Psoas muscle (tissue), 8 donors: ENCODE measurements around the gene IRX3. TPM values are rescaled to one million over a fixed set of nuclear protein-coding genes. Genes with fewer than 3 reads are reported as not detected.
A peak's percentile ranks its signal among the peaks of the same experiment; 100 is the strongest.

Experiments used
- ATAC-seq, 4 donors: fragments of 200-7000 bp; cut with Tn5 transposase; one replicate each; pipeline ENCODE4 v1.9.1; 2020; ENCODE audit warnings: moderate library complexity in 3 of 4, mild to moderate bottlenecking in 2 of 4
- DNase-seq, 2 donors: peaks; one replicate each; pipeline ENCODE4 v3.0.0-alpha.2; 2020
- H3K27ac ChIP-seq: fragments of 200-600 bp; one replicate; pipeline ENCODE4 v1.8.0; 2022
- H3K27me3 ChIP-seq, 3 donors: fragments of 200-600 bp in 1 of 3; one replicate each; pipeline versions ENCODE4 v1.6.1 to v1.8.0; 2013 to 2022; ENCODE audit warnings: low read length in 2 of 3, mild to moderate bottlenecking in 2 of 3, moderate library complexity in 1 of 3; ENCODE audit not compliant: insufficient read depth in 3 of 3
- H3K36me3 ChIP-seq, 2 donors: fragments of 200-600 bp in 1 of 2; one replicate each; pipeline versions ENCODE4 v1.6.1 to v1.8.0; 2013 to 2022; ENCODE audit warnings: low read depth in 1 of 2, mild to moderate bottlenecking in 1 of 2, moderate library complexity in 1 of 2; ENCODE audit not compliant: insufficient read depth in 1 of 2
- H3K4me1 ChIP-seq: fragments of 200-600 bp; one replicate; pipeline ENCODE4 v1.8.0; 2022
- H3K4me3 ChIP-seq: fragments of 200-600 bp; one replicate; pipeline ENCODE4 v1.8.0; 2022; ENCODE audit warnings: mild to moderate bottlenecking
- H3K9me3 ChIP-seq: fragments of 200-600 bp; one replicate; pipeline ENCODE4 v1.8.0; 2022
- CTCF ChIP-seq: fragments of 200-600 bp; IDR thresholded peaks from one replicate; pipeline ENCODE4 v1.8.0; 2022; ENCODE audit warnings: antibody characterized with exemption
- whole genome bisulfite sequencing, 3 donors: extraction: QIAGEN DNeasy Blood & Tissue Kit; methylation state at CpG; one replicate each; pipeline versions ENCODE4 v1.1.6 to v1.1.7; 2013; 5-methylcytosine and 5-hydroxymethylcytosine counted together
- intact Hi-C, 2 donors: fragments of 100-400 bp; cut with DNase I; formaldehyde crosslinking; loops; one replicate each; pipeline versions ENCODE4 v1.11.0 to v1.14.2; 2022
- polyA plus RNA-seq, 3 donors: library from polyadenylated mRNA; stranded (reverse); fragments of 200-250 nt; gene quantifications; one replicate each; pipeline ENCODE4 v1.2.3, GENCODE V29; 2013
- total RNA-seq, 4 donors: library from RNA; stranded (reverse); fragmentation: NEBNext Ultra II Directional in 2 of 4; extraction: Animal tissue kit (Norgen Biotek cat#: 25700) in 2 of 4; gene quantifications; one replicate each; pipeline versions ENCODE4 v1.2.1 to v1.2.4, GENCODE V29; 2021 to 2023
- donor health status: healthy with polysubstance abuse.
- donor health status: DM: no; HTN: no; CAD: no; lungs with moderate emphysema.
- donor health status: Bipolar disorder and iron deficiency.
- donor health status: healthy.
- donor health status: DM: yes; HTN: yes; CAD: no.
- donor health status: DM: no; HTN: no; CAD: no.
- donor health status: DM: no; HTN: no; CAD: no.
- donor health status: DM: yes; HTN: yes; CAD: no.

IRX3 gene
- total and polyA plus RNA-seq, 7 donors = 0.94 to 27.6 (median 9.8) TPM

- no peak for TF ChIP-seq CTCF
- Histone ChIP-seq H3K4me3 (no peak overlapping the region), H3K9me3 (no peaks in the 10 kb centered on the region), H3K4me1 (peaks cover 16% of the 10 kb centered on the region), H3K27me3 (no peaks in the 10 kb centered on the region), H3K27ac (no peak overlapping the region), H3K36me3 (no peaks in the 10 kb centered on the region)
- intact Hi-C loops = no loop called here
- no peak for DNase-seq
- no peak for ATAC-seq
- WGBS, 3 donors = 90 to 92% (median 91%) methylated on average over 3 of the region's 3 CpGs
Observed at GRCh38 chr16:54270711-54271110, 15.9 kb downstream of the IRX3 start.

DNA sequence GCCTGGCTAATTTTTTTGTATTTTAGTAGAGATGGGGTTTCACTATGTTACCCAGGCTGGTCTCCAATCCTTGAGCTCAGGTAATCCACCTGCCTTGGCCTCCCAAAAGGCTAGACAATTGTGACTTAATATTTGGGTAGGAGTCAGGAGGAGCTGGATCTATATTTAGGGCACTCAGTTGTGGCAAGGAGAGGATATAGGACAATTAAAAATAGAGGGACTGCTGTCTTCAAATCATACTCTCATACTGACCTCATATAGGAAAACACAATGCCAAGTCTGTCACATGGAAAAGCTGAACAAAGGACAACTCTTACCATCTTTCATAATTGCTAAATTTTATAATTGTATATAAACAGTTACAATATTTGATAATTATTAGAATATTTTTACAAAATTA is 17.1 kb downstream of the IRX3 start:
- H3K27me3 ChIP-seq = no peaks in the 10 kb centered on the region
- intact Hi-C loops = no loop called here
- H3K9me3 ChIP-seq = no peaks in the 10 kb centered on the region
- no peak overlapping the region for H3K4me3 ChIP-seq
- H3K27ac ChIP-seq = no peak overlapping the region
- peaks cover 16% of the 10 kb centered on the region for H3K4me1 ChIP-seq
- H3K36me3 ChIP-seq = no peaks in the 10 kb centered on the region
- no peak for DNase-seq
- no peak for TF ChIP-seq CTCF
- peak in 3 of 4 donors; percentile 48 to 66 (median 61) for ATAC-seq

GRCh38 chr16:54268766-54269165 is 17.8 kb downstream of the IRX3 start:
- H3K27me3 ChIP-seq = no peaks in the 10 kb centered on the region
- no peaks in the 10 kb centered on the region for H3K9me3 ChIP-seq
- intact Hi-C loops = no loop called here
- DNase-seq = no peak
- no peak overlapping the region for H3K4me3 ChIP-seq
- H3K4me1 ChIP-seq = peaks cover 16% of the 10 kb centered on the region
- no peak overlapping the region for H3K27ac ChIP-seq
- 44 to 65% (median 45%) methylated on average over 4 of the region's 4 CpGs for WGBS, 3 donors
- no peak for TF ChIP-seq CTCF
- H3K36me3 ChIP-seq = no peaks in the 10 kb centered on the region
- no peak for ATAC-seq

DNA sequence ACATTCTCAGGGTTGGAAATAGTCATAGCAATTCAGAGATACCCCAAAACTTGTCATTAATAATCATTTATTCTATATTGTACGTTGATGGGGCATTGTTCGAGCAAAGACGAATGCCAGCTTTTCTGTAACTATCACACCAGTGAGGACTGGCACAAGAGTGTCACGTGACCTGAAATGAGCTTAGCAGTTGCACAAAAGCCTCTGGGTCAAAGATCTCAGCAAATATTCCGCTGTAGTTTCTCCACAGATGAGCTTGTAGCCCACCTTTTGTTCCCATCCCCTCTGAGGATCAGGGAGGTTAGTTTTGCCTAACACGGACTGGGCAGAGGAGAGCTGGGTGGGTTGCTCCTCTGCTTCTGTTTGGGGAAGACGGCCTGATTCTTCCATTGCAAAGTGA is 18.2 kb downstream of the IRX3 start:
- WGBS, 3 donors = 77 to 94% (median 90%) methylated on average over 7 of the region's 7 CpGs
- no peaks in the 10 kb centered on the region for H3K9me3 ChIP-seq
- no peaks in the 10 kb centered on the region for H3K36me3 ChIP-seq
- no peak for TF ChIP-seq CTCF
- intact Hi-C loops = no loop called here
- H3K27ac ChIP-seq = no peak overlapping the region
- ATAC-seq = no peak
- peaks cover 16% of the 10 kb centered on the region for H3K4me1 ChIP-seq
- no peak for DNase-seq
- no peaks in the 10 kb centered on the region for H3K27me3 ChIP-seq
- H3K4me3 ChIP-seq = no peak overlapping the region

DNA sequence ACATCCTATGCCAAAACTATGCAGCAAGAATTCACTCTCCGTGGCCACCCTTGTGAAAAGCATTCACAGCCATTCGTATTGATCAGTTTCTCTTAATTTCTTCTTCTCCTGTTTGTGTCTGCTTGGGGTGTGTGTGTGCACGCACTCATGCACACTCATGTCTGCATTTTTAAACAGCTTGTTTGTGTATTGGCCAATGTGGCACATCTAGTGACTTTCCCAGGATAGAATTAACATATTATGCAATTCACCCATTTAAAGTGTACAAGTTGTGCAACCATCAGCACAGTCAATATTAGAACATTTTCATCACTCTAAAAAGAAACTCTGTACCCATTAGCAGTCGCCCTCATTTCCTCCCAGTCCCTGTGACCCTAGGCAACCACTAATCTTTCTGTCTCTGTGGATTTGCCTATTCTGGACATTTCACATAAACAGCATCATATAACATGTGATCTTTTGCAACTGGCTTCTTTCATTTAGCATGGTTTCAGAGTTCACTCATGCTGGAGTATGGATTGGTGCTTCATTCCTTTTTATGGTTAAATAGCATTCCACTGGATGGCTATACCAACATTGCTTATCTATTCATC is 20.1 kb downstream of the IRX3 start:
- ATAC-seq (peak in 3 of 4 donors; percentile 55 to 88 (median 76)), DNase-seq (no peak)
- Histone ChIP-seq H3K4me3 (no peak overlapping the region), H3K4me1 (peaks cover 16% of the 10 kb centered on the region), H3K27me3 (no peaks in the 10 kb centered on the region), H3K27ac (no peak overlapping the region), H3K9me3 (no peaks in the 10 kb centered on the region), H3K36me3 (no peaks in the 10 kb centered on the region)
- 52 to 86% (median 75%) methylated on average over 4 of the region's 4 CpGs for WGBS, 3 donors
- intact Hi-C loops = no loop called here
- no peak for TF ChIP-seq CTCF
